ENCODE measurements around the gene ZBTB42.

ZBTB42 gene

DNA sequence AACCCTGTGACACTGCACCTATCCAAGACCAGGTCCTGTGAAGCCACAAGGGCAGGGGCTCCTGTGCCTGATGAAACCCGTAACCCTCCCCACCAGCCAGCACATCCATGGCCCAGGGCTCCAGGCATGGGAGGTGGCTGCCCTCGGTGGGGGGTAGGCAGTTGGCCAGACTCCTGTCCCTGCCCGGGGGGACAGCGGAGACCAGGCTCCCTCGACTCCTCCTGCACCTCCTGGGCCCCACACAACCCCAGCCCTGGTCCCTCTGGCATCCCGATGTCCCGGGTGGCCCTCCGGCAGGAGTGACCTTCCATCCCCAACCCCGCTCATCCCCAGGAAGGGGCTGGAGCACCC is 16.7 kb upstream of the ZBTB42 start:
- no peak for DNase-seq

GRCh38 chr14:104784846-104785707 is 15.8 kb upstream of the ZBTB42 start:
- peak; percentile 88 for DNase-seq

DNA sequence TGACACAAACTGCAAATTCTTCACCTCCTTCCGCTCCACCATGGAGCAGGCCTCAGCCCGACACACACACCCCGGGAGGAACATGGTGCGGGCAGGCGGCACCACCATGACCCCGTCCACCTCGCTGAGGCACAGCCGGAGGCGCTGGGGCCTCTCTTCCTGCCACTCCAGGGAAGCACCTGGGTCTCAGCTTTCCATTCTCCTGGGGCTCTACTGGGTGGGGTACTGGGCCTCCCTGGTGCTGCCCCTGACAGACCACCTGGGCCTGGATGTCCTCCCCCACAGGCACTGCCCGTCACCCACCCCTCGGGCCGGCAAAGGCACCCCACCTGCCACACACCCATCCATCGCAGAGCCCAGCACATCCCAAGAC is 15.2 kb upstream of the ZBTB42 start:
- no peak for DNase-seq

DNA sequence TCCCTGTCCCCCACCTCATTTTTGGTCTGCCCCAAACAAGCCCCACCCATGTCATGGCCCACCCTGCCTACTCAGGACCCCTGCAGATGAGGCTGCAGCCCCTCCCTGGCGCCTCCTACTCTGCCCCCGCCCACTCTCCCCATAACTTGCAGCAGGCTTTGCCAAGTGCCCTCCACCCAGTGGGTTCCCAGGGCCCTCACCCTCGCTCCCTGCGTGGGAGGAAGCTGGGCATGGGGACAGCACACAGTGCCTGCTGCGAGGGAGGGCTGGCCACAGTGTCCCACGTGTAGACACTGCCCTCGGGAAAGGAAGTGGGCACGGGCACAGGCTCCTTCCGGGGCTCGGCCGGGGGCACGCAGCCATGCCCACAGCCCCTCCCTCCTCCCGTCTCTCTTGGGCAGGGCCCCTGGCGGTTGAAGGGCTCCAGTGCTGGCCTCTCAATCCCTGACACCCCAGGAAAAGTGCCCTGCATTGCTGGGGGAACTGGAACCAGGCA is 14.8 kb upstream of the ZBTB42 start:
- no peak for DNase-seq

DNA sequence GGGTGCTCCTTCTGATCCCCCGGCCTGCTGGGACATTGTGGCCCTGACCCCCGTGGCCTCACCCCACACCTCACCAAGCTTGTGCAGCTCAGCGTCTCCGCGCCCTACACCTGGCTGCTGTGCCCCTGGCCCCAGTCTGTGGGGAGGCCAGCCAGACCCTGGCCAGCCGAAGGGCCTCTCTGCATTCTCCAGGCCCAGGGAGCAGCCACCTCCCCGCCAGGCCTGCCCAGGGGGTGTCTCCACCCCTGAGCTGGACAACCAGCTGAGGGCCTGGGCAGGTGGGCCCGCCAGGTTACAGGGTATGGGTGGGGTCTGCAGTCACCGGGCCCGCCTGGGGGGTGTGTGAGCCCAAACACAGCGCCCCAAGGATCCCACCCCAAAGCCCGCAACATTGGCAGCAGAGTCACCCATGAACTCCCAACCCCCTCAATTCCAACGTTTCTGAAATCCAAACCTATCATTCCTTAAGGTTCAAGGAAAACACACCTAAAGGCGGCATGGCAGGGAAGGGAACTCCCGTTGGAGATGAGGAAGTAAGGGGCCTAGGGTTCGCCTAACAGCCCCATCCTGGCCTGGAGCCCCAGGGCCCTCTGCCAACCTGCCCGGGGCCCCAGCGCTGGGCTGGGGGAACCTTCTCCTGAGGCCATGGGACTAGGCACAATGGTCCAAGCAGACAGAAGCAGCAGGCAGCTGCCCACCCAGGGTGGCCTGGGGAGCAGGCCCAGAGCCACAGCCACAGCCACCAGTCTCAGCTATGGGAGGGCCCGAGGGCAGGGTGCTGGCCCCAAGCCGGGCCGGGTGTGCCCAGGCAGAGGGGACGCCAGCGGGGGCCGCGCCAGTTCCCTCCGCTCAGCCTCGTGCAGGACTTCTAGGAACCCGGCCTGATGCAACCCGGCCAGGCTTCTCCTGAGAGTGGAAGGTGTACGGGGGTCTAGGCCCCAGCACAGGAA is 13.9 kb upstream of the ZBTB42 start:
- no peak for DNase-seq

DNA sequence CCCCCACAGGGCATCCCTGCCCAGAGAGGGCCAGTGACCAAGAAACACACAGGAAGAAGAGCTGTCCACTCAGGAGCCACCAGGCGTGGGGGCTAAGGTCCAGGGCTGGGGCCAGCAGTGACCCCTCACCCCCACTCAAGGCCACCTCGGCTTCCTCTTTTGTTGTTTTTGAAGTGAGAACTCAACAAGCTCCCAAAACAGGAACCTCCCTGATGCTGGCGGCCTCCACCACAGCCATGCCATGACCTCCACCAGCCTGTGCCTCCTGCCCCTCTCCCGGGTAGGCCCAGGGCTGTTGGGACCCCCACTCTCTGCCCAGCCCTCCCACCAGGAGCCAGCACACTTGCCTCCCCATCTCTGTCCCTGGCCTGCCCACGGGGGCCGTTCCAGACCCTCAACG is 13.2 kb upstream of the ZBTB42 start:
- no peak for DNase-seq

DNA sequence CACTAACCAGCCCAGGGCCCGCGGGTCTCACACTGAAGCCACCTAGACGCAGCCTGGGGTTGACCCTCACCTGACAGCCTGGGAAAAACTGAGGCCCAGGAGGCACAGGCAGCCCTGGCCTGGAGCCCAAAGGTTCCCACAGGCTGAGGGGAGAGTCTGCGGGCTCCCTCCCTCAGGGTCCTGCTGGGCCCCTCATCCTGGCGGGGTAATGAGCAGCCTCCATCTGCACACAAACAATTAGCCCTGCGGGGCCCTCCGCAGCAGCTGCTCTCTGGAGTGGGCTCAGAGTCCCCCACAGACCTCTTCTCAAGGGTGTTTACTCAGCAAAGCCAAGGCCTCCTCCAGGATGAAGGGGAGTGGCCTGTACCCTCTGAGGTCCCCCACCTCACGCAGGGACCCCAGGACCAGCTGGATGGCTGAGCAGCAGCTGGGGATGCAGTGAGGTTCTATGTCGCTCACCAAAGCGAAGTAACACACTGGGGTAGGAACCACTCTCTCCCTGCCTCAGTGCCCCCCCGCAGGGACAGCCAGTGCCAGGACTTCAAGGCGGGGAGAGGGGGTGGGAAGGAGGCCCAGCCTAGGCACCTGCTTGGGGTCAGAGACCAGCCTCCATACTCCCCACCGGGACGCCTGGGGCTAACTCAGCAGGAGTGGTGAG is 12.6 kb upstream of the ZBTB42 start:
- DNase-seq = peak; percentile 95

GRCh38 chr14:104788873-104789663 is 11.8 kb upstream of the ZBTB42 start:
- no peak for DNase-seq

- DNase-seq = no peak
Observed at GRCh38 chr14:104789752-104790743, 10.9 kb upstream of the ZBTB42 start.

GRCh38 chr14:104791425-104791824 is 9.5 kb upstream of the ZBTB42 start:
- no peak for DNase-seq

DNA sequence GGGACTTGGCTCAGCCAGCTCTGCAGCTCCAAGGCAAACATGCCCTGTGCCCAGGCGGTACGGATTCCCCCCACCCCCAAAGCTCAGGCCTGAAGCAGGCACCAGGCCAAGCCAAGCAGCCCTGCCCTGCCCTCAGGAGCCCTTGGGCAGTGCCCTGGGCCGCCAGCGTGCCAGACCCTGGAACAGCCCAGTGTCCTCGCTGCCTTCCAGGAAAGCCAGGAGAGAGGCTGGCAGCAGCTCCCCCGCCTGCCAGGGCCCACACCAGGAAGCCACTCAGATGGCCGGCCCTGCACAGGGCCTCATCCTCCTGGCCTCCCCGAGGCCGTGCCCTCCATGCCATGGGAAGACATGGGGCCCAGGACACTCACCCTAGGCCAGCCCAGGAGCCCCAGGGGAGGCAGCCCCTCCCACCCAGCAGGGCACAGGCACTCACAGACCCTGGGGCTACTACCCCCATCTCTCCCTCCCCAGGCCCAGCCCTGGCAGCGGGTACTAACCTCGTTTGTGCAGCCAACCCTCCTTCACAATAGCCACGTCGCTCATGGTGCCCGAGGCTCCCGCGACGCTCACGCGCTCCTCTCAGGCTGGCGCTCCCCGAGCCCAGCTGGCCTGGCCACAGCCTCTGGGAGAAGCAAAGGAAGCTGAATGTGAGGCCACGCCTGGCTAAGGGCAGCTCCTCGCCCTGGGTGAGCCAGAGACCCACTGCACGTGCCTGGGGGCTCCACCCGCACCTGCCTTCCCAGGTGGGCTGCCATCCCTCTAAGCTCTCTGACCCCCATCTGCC is 8.6 kb upstream of the ZBTB42 start:
- DNase-seq = no peak

GRCh38 chr14:104792945-104793702 is 7.8 kb upstream of the ZBTB42 start:
- DNase-seq = no peak

DNA sequence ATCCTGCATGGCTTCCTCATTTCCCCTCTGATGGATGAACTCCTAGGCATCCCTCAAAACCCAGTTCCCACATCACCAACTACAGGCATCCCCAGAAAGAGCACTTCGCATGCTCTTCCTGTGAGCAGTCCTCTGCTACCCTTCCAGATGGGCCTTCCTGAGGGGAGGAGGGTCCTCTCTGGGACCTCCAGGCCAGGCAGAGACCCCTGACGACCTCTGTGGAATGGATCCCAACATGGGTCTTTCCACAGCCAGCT is 7.3 kb upstream of the ZBTB42 start:
- no peak for DNase-seq

- no peak for DNase-seq
Observed at GRCh38 chr14:104794099-104794498, 6.8 kb upstream of the ZBTB42 start.

DNA sequence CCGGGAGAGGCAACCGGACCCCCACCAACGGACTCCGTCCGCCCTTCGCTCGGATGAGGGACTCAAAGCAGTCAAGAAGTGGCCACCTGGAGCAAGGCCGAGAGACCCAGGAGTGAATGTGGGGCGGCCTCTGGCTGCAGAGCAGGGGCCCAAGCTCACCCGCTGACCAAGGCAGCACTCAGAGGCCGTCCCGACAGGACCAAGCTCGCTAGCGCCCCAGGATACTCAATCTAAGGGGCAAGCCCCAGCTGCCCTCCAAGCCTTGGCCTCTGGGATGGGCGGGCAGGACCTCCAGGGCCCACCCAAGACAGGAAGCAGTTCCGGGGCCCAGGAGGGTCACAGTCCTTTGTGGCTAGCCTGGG is 6.3 kb upstream of the ZBTB42 start:
- DNase-seq = no peak

DNA sequence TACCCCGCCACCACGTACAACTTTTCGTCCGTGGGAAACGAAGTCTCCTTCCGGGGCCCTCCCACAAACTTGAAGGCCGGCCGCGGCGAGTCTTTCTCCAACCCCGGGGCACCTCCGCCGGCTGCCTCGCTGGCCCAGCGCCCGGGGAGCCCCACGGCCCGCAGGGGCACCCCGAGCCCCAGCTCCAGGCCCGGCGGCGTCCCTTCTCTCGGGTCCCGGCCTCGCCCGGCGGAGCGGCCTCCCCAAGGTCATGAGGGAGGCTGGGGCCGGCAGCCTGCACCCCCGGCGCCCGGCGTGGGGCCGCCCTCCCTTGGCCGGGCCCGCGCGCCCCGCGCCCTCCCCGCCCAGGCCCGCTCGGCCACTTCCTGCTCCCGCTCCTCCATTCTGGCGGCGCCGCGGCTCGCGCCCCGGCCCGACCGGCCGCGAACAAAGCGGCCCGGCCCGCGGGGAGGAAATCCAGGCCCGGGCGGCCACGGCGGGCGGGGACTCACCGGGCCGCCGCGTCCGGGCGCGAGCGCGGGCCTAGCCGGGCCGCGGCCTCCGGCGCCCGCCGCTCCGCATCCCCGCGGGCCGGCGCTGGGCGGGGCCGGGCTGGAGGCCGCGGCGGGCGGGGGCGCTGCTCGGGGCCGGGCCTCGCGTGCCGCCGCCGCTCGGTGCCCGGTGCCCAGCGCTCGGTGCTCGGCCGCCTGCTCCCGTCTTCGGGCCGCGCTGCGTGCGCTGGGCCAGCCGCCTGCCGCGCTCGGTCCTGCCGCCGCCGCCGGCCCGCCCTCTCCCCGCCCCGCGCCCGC is 5.7 kb upstream of the ZBTB42 start, which contains the start of gene AKT1:
Gene AKT1 (minus strand): TSS at position 756 of the 788 bp plus-strand sequence. CDS start 3,105 bp downstream, outside the sequence.
- DNase-seq = no peak

- no peak for DNase-seq
Observed at GRCh38 chr14:104795781-104796686, 4.9 kb upstream of the ZBTB42 start.

DNA sequence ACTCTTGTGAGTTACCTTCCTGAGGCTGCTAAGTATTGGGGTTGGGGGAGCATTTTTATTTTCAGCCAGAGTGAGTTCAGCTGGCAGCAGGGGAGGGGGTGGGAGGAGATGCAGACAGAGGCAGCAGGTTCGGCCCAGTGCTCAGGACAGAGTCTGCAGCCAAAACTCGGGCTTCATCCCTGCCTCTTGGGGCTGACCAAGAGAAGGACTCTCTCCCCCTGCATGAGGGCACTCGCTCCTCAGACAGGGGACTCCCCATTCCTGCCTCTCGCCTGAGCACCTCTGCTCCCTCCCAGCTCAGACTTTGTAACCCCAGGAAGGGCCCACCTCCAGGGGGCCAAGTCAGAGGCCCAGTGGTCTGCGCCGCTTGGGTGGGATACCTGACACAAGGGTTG is 4.2 kb upstream of the ZBTB42 start:
- DNase-seq = no peak

All from NCI-H1694 treated with DMSO at 0.1 percent for 48 hours (cell line).